HG02981 (cell line): ENCODE results near the gene SPATA31E1.

Experiments used
- ATAC-seq: cut with Tn5 transposase; IDR thresholded peaks from one replicate; pipeline ENCODE4 v1.9.1; 2021; ENCODE audit warnings: mild to moderate bottlenecking, moderate library complexity; ENCODE audit not compliant: unreplicated experiment

SPATA31E1 gene

GRCh38 chr9:87862536-87863268 lies 20.0 kb upstream of the SPATA31E1 start:
- no peak for ATAC-seq

GRCh38 chr9:87863882-87864465 lies 18.7 kb upstream of the SPATA31E1 start:
- no peak for ATAC-seq

- ATAC-seq = no peak
Measured at GRCh38 chr9:87864915-87865314, 17.8 kb upstream of the SPATA31E1 start.

- ATAC-seq = no peak
Measured at GRCh38 chr9:87865626-87866025, 17.1 kb upstream of the SPATA31E1 start.

- no peak for ATAC-seq
Measured at GRCh38 chr9:87867391-87867790, 15.3 kb upstream of the SPATA31E1 start.

GRCh38 chr9:87868175-87868574 lies 14.5 kb upstream of the SPATA31E1 start:
- no peak for ATAC-seq

DNA sequence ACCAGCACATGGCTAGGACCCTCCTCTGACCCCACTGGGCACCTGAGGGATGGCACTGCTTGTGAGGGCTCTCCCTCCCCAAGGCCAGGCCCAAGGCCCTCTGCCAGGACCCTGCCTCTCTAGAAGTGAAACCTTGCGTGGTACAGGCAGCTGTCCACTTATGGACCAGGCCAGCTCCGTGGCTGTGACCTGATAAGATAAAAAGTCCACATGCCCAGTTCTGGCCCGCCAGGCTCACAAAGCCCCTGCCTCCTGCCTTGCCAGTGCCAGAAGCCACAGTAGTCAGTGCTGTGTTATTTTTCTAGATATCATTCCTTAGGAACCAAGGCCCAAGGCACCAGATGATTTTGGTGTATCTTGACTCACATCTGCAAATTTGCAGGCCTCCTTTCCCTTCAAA lies 14.0 kb upstream of the SPATA31E1 start:
- no peak for ATAC-seq

- ATAC-seq = no peak
Measured at GRCh38 chr9:87869082-87869481, 13.6 kb upstream of the SPATA31E1 start.

- no peak for ATAC-seq
Measured at GRCh38 chr9:87871425-87872078, 11.1 kb upstream of the SPATA31E1 start.

DNA sequence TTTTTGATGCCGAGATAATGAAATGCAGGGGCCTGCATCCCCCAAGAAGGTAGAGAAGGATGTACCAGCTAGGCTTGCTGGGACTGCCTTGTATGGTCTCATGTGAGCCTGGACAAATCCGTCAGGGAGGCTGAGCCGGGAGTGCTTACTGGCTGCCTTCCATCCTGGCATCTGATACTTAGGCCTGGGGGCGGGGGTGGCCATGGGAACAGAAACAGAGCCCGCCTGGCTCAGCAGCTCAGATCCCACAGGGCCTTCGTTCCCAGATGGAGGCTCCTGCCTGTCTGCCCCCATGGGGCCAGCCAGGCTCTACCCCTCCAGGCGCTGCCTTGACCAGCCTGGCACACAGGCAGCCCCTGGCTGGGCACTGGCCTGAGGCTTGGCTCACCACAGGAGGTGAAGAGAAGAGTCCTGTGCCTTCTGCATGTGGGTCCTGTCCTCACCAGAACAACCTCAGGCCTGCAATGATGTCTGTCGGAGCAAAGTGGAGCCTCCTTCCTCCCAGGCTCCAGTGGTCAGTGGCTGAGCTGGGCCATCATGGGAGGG lies 10.5 kb upstream of the SPATA31E1 start:
- no peak for ATAC-seq

DNA sequence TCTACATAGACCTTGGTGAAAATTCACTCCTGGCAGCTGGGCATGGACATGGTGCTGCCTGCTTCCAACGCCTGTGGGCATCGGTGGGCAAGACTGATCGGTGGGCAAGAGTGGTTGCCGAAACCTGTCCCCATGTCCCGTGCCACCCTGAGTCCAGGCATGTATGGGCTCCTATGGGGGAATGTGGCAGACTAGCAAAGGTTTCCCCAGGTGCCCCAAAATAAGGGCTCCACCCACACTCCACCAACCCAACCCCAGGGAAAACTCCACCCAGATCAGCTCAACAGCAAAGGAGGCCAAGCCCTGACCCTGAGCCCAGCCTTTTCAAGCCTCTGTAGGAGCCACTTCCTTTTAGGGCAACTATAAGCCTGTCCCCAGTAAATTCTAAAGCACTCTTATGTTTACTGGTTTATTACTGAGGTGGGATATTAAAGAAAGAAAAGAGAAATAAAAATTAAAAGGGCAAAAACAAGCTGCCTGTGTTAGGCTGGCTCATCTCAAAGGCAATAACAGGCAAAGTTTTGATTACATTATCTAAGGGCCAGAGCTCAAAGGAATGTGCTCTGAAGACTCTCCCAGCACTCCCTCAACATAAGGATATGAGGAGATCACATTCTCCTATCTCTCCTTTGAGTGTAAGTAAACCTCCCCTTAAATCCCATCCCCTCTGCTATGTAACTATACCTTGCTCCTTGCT lies 8.9 kb upstream of the SPATA31E1 start:
- ATAC-seq = no peak

DNA sequence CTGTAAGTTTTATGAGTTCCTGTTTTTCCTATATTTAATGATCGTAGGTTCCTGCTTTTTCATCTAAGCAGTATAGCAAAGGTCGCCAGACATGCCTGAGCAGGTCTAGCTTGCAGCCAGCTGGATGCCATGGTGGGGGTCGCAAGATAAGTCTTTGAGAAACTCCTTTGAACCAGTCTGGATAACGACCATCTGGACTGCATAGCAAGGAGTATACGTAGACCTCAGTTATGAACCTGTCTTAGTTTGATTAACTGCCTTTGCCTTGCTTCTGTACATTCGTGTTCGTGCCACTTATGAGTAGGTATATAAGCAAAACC lies 8.4 kb upstream of the SPATA31E1 start:
- no peak for ATAC-seq

- ATAC-seq = no peak
Measured at GRCh38 chr9:87875060-87875459, 7.6 kb upstream of the SPATA31E1 start.

DNA sequence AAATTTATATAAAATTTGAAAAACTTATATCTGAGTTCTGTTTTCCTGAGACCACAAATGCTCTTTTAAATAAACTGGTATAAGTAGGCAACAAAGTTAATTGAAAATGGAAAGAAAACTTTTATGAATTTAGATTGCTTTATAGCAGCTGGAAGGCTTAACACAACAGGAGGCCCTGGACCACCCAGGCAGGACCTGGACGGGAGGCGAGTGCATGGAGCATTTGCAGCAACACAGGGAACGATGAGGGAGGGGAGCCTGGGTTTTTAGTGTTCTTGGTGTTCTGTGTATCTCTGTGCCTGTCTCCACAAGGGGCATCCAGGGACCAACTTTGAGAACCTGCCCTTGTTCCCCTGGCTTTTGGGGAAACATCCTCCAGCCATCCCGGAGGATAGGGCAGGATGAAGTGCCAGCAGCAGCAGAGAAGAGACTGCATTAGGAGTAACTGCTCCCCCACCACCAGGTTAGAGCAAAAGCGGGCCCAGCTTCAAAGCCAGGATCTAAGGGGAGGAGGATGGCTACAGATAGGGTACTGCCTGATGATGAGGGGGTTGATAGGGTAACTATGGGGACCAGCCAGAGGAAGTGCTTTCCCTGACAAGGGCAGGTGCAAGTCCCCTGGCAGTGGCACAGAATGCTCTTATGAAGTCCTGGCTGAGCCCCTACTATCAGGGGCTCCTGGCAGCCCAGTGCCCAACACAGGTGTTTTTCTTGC lies 6.7 kb upstream of the SPATA31E1 start:
- no peak for ATAC-seq

- no peak for ATAC-seq
Measured at GRCh38 chr9:87876708-87877107, 6.0 kb upstream of the SPATA31E1 start.

- ATAC-seq = no peak
Measured at GRCh38 chr9:87878989-87879511, 3.6 kb upstream of the SPATA31E1 start.

DNA sequence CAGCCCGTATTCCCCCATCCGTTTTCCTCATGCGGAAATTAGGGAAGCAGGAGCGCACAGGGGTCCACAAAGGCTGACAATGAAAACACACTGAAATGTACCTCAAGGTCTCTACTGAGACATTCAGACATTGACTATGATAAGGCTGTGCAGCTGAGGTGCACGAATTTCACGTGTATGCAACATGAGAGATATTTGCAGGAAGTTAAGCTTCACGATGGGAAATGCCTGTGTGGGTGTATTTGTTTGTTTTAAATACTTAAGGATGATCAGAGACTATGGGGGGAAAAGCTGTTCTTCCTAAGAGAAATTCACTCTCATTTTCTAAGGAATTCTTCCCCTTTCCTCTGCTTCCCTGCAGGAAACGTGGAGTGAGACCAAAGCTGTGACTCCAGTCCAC lies 2.6 kb upstream of the SPATA31E1 start:
- ATAC-seq = no peak

DNA sequence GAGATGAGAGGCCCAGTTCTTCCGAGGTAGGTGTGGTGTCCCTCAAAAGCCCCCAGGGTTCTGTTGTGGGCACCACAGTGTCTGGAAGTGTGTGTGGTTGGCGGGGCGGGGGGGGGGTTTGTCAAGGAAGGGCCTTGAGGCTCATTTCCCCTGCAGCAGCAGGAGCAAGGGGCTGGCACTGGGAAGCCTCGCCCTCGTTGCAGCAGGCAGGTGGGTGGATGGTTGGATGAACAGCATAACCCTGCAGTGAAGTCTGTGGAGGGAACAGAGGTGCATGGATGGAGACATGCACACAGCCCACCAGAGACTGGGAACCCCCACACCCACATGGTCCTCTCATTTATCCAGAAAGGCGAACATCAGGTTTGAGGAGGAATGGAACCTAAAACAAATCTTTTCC lies 2.0 kb upstream of the SPATA31E1 start:
- ATAC-seq = no peak

DNA sequence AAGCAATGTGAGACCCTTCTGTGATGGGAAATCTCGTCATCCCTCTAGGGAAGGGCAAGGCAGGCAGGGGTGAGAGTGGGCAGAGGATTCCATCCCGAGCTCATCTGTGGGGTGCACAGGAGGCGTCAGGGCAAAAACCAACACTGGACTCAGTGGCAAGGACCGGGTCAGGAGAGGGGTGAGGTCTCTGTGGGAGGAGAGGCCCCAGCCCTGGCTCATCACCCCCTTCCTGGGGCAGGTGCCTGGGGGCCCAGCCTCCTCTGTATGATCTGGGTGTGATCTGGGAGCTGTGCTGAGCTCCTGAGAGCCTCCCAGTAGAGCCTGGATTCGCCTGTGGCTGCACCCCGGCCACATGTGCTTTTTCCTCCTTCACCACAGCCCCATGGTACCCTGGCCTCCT lies 597 bp downstream of the SPATA31E1 start:
- ATAC-seq = no peak

DNA sequence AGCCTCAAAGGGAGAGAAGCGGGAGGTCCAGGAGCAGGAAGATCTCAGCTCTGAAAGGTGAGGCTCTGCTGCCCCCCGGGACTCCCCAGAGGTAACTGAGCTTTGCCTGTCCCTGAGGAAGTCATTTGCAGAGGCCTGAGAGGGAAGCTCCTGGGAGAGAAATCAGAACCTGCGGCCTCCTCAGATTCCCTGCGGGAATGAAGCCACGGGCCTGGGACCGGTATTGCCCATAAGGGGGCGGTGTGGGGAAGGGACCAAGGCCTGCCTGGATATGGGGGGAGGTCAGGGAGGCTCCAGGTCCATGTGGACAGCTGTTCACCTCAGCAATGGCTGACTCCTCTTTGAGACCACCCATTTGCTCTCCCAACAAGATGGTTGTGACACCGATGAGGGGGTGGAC lies 1.3 kb downstream of the SPATA31E1 start:
- ATAC-seq = no peak
